MM.1S (cell line): ENCODE results near the gene TMEM135.

Experiments
- DNase-seq: peaks from one replicate; pipeline ENCODE4 v3.0.0-alpha.2; 2015
- H2AFZ ChIP-seq: fragments of 300-600 bp; sonication (generic); 2 replicates; pipeline ENCODE4 v1.6.0; 2016; ENCODE audit warnings: antibody characterized with exemption, low read length
- H3F3A ChIP-seq: fragments of 300-600 bp; sonication (generic); 2 replicates; pipeline ENCODE4 v1.6.1; 2016; ENCODE audit warnings: mild to moderate bottlenecking, antibody characterized with exemption, low read length, moderate library complexity, mixed read lengths; ENCODE audit not compliant: insufficient read depth
- H3K27ac ChIP-seq: fragments of 300-600 bp; sonication (generic); 2 replicates; pipeline ENCODE4 v1.5.1; 2016; ENCODE audit warnings: mild to moderate bottlenecking, low read length
- H3K27me3 ChIP-seq: fragments of 300-600 bp; sonication (generic); replicated peaks from 2 replicates; pipeline ENCODE4 v1.6.0; 2016; ENCODE audit warnings: low read length; ENCODE audit not compliant: insufficient read depth
- H3K36me3 ChIP-seq: fragments of 300-600 bp; sonication (generic); replicated peaks from 2 replicates; pipeline ENCODE4 v1.6.1; 2016; ENCODE audit warnings: mild to moderate bottlenecking, low read length, mixed read lengths; ENCODE audit not compliant: insufficient read depth
- H3K4me1 ChIP-seq: fragments of 300-600 bp; sonication (generic); 2 replicates; pipeline ENCODE4 v1.6.1; 2016; ENCODE audit warnings: low read length, mixed read lengths
- H3K4me2 ChIP-seq: fragments of 300-600 bp; sonication (generic); 2 replicates; pipeline ENCODE4 v1.6.0; 2016; ENCODE audit warnings: low read depth, low read length
- H3K4me3 ChIP-seq: fragments of 300-600 bp; sonication (generic); 2 replicates; pipeline ENCODE4 v1.5.1; 2016; ENCODE audit warnings: low read length, mixed read lengths
- H3K79me2 ChIP-seq: fragments of 300-600 bp; sonication (generic); 2 replicates; pipeline ENCODE4 v1.6.1; 2016; ENCODE audit warnings: mixed run types, low read length, mixed read lengths
- H3K9ac ChIP-seq: fragments of 300-600 bp; sonication (generic); 2 replicates; pipeline ENCODE4 v1.6.1; 2016; ENCODE audit warnings: low read length, mixed read lengths
- H3K9me2 ChIP-seq: fragments of 300-600 bp; sonication (generic); replicated peaks from 2 replicates; pipeline ENCODE4 v1.6.1; 2016; ENCODE audit warnings: mild to moderate bottlenecking, low read length, mixed read lengths; ENCODE audit not compliant: insufficient read depth
- H3K9me3 ChIP-seq: fragments of 300-600 bp; sonication (generic); replicated peaks from 2 replicates; pipeline ENCODE4 v1.6.1; 2016; ENCODE audit warnings: mild to moderate bottlenecking, low read length, mixed read lengths; ENCODE audit not compliant: insufficient read depth
- H4K20me1 ChIP-seq: fragments of 300-600 bp; sonication (generic); 2 replicates; pipeline ENCODE4 v1.6.1; 2016; ENCODE audit warnings: mild to moderate bottlenecking, low read length, moderate library complexity, mixed read lengths; ENCODE audit not compliant: insufficient read depth
- CTCF ChIP-seq: fragments of 300-600 bp; sonication (generic); IDR thresholded peaks from 2 replicates; pipeline ENCODE4 v1.5.1; 2016; ENCODE audit warnings: antibody characterized with exemption, low read length, mixed read lengths
- EZH2 ChIP-seq: fragments of 300-600 bp; sonication (generic); optimal IDR thresholded peaks from 2 replicates; pipeline ENCODE3; 2017; ENCODE audit warnings: low read depth, mild to moderate bottlenecking, antibody characterized with exemption, low read length, mixed read lengths
- EZH2phosphoT487 ChIP-seq: fragments of 300-600 bp; sonication (generic); IDR thresholded peaks from 2 replicates; pipeline ENCODE4 v1.6.1; 2018; ENCODE audit warnings: antibody characterized with exemption, low read length

Gene TMEM135

GRCh38 chr11:87251560-87251959 lies 213.8 kb downstream of the TMEM135 start:
- Histone ChIP-seq H3K4me2 (no peak overlapping the region), H3F3A (no peaks in the 10 kb centered on the region), H3K27ac (no peak overlapping the region), H3K9me2 (no peaks in the 10 kb centered on the region), H2AFZ (no peak overlapping the region), H3K9me3 (no peaks in the 10 kb centered on the region), H3K4me3 (no peak overlapping the region), H3K27me3 (no peaks in the 10 kb centered on the region), H4K20me1 (no peaks in the 10 kb centered on the region), H3K9ac (no peak overlapping the region), H3K79me2 (no peaks in the 10 kb centered on the region), H3K36me3 (no peaks in the 10 kb centered on the region), H3K4me1 (no peaks in the 10 kb centered on the region)
- TF ChIP-seq CTCF (no peak), EZH2 (no peak), EZH2phosphoT487 (no peak)
- no peak for DNase-seq

- TF ChIP-seq CTCF (no peak), EZH2phosphoT487 (no peak), EZH2 (no peak)
- Histone ChIP-seq H3K36me3 (no peaks in the 10 kb centered on the region), H3K4me3 (no peak overlapping the region), H3K27me3 (no peaks in the 10 kb centered on the region), H2AFZ (no peak overlapping the region), H3K9ac (no peak overlapping the region), H4K20me1 (no peaks in the 10 kb centered on the region), H3K79me2 (no peaks in the 10 kb centered on the region), H3K4me1 (no peaks in the 10 kb centered on the region), H3K9me3 (no peaks in the 10 kb centered on the region), H3K9me2 (no peaks in the 10 kb centered on the region), H3K27ac (no peak overlapping the region), H3K4me2 (no peak overlapping the region), H3F3A (no peaks in the 10 kb centered on the region)
- no peak for DNase-seq
Measured at GRCh38 chr11:87252869-87253268, 215.1 kb downstream of the TMEM135 start.

GRCh38 chr11:87254562-87254961 lies 216.8 kb downstream of the TMEM135 start:
- no peaks in the 10 kb centered on the region for H3K4me1 ChIP-seq
- no peak for DNase-seq
- no peaks in the 10 kb centered on the region for H4K20me1 ChIP-seq
- no peak overlapping the region for H3K4me2 ChIP-seq
- H3K36me3 ChIP-seq: no peaks in the 10 kb centered on the region
- no peaks in the 10 kb centered on the region for H3K9me3 ChIP-seq
- no peak overlapping the region for H3K27ac ChIP-seq
- H2AFZ ChIP-seq: no peak overlapping the region
- no peaks in the 10 kb centered on the region for H3K27me3 ChIP-seq
- no peak overlapping the region for H3K9ac ChIP-seq
- H3F3A ChIP-seq: no peaks in the 10 kb centered on the region
- H3K4me3 ChIP-seq: no peak overlapping the region
- no peak for TF ChIP-seq EZH2
- no peak for TF ChIP-seq EZH2phosphoT487
- TF ChIP-seq CTCF: no peak
- no peaks in the 10 kb centered on the region for H3K79me2 ChIP-seq
- H3K9me2 ChIP-seq: no peaks in the 10 kb centered on the region
